ENCODE data around the gene TEX35.
A peak's percentile ranks its signal among the peaks of the same experiment; 100 is the strongest.
"Not testable (repeated sequence)": the region's sequence is repeated elsewhere in the genome, so short reads cannot be mapped to it uniquely, and the experiment has no call there.

Gene TEX35

GRCh38 chr1:178541829-178542553 lies 29.1 kb downstream of the TEX35 start:
- no peak for DNase-seq (ENCODE audit: low spot score)

GRCh38 chr1:178542554-178543289 lies 29.8 kb downstream of the TEX35 start:
- DNase-seq (ENCODE audit: low spot score): peak; percentile 99

GRCh38 chr1:178543290-178543607 lies 30.3 kb downstream of the TEX35 start:
- DNase-seq (ENCODE audit: low spot score): no peak

- DNase-seq (ENCODE audit: low spot score): no peak
These were observed 31.6 kb downstream of the TEX35 start for GRCh38 chr1:178544531-178544930.

DNA sequence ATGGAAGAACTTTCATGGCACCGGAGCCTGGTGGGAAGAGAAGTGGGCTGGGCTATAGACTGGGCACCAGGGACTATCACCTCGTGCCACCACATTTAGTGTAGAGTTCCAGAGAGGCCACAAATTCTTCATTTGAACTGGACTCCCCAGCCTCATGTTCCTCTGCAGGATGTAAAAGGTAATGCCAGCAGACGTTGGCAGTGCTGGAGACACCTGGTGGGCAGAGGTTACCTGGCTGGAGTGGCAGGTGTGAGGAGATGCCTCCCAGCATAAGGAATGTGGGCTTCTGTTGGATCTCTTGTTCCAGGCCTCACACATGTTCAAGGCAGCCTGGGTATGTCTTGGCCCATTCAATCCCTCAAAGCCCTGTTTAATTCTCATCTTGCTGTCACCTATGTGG lies 35.2 kb downstream of the TEX35 start:
- DNase-seq (ENCODE audit: low spot score): no peak

DNA sequence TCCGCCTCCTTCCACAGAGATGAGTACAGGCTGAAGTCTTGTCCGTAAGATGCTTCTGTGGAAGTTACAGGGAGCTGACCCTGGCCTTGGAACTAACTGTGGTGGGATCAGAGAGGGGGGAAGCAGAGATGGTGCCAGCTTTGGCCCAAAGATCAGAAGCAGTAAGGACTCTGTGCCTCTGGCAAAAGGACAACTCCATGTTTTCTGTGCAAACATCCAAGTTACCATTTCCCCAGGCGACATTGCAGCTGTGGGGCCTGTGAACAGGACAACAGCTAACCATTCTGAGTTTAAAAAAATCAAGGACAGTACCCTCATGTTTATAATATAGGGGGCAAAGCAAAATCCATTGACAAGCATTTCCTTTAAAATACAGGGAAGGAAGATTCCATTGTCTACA lies 38.4 kb downstream of the TEX35 start:
- no peak for DNase-seq (ENCODE audit: low spot score)

DNA sequence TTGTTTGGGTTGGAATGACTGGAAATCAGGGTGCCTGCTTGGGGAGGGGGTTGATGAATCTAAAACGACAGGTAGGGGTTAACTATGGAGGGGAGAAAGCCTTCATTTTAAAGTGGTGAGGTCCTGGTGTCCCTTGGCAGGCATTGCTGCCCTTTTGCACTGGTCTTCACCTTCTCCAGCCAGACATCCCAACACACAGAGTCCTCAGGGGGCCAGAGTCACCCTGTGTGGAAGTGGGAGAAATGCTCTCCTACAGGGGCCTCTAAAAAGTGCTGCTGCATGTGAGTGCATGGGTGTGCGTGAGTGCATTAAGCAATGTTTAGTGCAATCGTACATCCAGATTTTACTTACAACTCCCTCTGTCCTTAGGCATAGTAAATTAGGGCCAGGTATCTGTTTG lies 39.0 kb downstream of the TEX35 start:
- no peak for DNase-seq (ENCODE audit: low spot score)

GRCh38 chr1:178552856-178553255 lies 39.9 kb downstream of the TEX35 start:
- no peak for DNase-seq (ENCODE audit: low spot score)

DNA sequence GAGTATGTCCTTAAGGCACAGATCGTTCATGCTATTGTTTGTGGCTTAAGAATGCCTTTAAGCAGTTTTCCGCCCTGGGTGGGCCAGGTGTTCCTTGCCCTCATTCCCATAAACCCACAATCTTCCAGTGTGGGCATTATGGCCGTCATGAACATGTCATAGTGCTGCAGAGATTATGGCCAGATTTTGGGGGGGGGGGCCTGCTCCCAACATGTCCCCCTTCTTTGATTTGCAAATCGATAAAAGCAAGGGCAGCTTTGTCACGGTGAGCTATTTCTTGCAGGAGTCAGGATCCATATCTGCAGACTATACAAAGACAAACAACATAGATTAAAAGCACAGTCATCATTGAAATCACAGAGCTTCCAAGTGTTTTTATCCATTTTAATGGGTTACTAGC lies 41.4 kb downstream of the TEX35 start:
- not testable (repeated sequence) for DNase-seq (ENCODE audit: low spot score)

- not testable (repeated sequence) for DNase-seq (ENCODE audit: low spot score)
These were observed 42.7 kb downstream of the TEX35 start for GRCh38 chr1:178555613-178556012.

- not testable (repeated sequence) for DNase-seq (ENCODE audit: low spot score)
These were observed 45.9 kb downstream of the TEX35 start for GRCh38 chr1:178558816-178559215.

DNA sequence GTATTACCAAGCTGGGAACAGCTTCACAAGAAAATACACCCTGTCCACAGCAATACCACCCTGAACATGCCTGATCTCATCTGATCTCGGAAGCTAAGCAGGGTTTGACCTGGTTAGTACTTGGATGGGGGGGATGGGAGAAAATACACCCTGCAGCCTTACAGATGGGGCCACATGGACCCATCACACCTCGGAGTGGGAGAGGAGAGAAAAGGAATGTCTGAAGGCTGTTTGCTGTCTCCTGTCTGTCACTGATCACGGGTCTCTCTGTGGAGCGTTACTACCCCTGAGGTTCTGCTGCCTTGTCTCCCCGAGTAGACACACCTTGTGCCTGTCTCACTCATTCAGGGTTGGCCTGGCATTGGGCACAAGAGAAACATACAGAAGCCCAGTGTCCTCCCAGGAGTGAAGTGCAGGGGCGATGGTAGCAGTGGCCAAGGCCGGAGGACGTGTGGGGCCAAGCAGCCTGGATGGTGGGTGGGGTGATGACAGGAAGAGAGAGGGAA lies 48.0 kb downstream of the TEX35 start:
- DNase-seq (ENCODE audit: low spot score): no peak

DNA sequence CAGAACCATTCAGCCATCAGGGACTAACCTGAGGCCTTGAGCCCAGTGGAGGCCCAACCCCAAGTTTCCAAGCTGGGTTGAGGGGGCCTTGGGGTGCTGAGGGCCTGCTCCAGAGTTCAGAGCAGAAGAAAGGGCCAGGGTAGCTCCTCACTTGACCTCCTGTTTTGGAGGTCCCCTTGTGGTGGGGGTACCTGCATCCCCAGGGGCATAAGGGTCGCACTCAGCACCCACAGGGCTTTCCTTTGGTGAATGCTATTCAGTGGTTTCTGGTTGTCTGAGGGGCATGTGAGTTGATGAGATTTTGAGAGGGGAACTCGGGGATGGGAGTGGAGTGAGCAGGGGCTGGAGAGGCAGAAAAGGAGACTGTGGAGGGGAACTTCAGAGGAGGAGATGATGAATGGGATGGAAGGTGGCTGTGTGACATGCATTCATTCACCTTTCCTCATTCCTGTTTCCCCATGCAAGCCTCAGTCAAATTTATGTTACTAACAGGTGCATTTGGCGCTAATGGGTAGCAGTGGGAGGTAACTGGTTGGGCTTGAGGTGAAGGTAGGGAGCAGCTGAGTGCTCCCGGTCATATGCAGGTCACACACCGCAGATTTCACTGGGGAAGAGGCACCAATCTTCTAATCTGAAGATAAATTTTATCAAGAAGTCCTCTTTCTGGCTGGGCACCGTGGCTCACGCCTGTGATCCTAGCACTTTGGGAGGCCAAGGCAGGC lies 50.4 kb downstream of the TEX35 start:
- DNase-seq (ENCODE audit: low spot score): no peak

- DNase-seq (ENCODE audit: low spot score): no peak
These were observed 51.3 kb downstream of the TEX35 start for GRCh38 chr1:178564086-178564782.

- DNase-seq (ENCODE audit: low spot score): no peak
These were observed 51.9 kb downstream of the TEX35 start for GRCh38 chr1:178564783-178565180.

DNA sequence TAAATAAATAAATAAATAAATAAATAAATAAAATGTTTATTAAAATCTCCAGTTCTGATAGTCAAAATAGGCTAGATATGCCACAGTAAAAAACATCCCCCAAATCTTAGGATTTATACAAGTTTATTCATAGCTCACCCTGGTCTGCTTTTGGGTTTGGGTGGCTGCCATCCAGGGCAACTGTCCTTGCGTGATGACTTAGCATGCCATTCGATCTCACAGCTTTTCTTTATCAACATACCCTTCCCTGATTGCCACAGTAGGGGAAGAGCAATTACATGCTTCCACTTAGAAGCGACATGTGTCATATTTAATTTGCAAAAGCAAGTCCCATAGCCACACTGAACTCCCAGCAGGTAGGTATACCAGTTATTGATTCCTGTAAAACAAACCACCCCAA lies 52.7 kb downstream of the TEX35 start:
- DNase-seq (ENCODE audit: low spot score): no peak

GRCh38 chr1:178566187-178566586 lies 53.3 kb downstream of the TEX35 start:
- DNase-seq (ENCODE audit: low spot score): no peak

DNA sequence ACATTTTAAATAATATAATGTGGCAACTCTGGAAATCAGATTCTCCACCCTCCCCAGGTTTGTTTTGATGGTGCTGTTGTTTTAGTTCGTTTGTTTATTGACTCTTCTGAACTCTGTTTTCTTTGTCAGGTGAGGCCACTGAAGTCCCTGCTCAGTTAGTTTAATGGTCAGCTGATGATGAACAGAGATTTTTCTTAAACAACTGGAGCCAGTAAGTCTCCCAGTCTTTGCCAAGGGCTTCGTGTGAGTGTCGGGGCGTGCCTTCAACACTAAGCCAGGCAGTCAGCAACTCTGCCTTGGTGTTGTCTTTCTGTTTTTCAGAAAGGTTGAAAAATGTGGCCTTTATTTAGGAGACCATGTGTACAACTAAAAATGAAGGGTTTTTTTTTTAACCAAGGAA lies 58.9 kb downstream of the TEX35 start:
- no peak for DNase-seq (ENCODE audit: low spot score)

Measured in ecto neural progenitor cell (in vitro differentiated cells).